Lower lobe of right lung (tissue), 2 donors: ENCODE results near the gene AFAP1L1. TPM values are rescaled to one million over a fixed set of nuclear protein-coding genes. Genes with fewer than 3 reads are reported as not detected.
"Not testable (repeated sequence)": the region's sequence is repeated elsewhere in the genome, so short reads cannot be mapped to it uniquely, and the experiment has no call there.

ENCODE experiments used
- ATAC-seq, 2 donors: fragments of 200-7000 bp; cut with Tn5 transposase; one replicate each; pipeline ENCODE4 v1.9.1; 2020 to 2022; ENCODE audit warnings: mild to moderate bottlenecking in 2 of 2, moderate library complexity in 2 of 2
- DNase-seq: peaks from one replicate; pipeline ENCODE4 v3.0.0-alpha.2; 2020
- H3K27ac ChIP-seq: fragments of 200-600 bp; one replicate; pipeline ENCODE4 v1.8.0; 2022
- H3K27me3 ChIP-seq: fragments of 200-600 bp; one replicate; pipeline ENCODE4 v1.8.0; 2022; ENCODE audit warnings: low read depth
- H3K36me3 ChIP-seq: fragments of 200-600 bp; one replicate; pipeline ENCODE4 v1.8.0; 2022; ENCODE audit warnings: mild to moderate bottlenecking
- H3K4me1 ChIP-seq: fragments of 200-600 bp; one replicate; pipeline ENCODE4 v1.8.0; 2022
- H3K4me3 ChIP-seq: fragments of 200-600 bp; one replicate; pipeline ENCODE4 v1.8.0; 2022; ENCODE audit warnings: mild to moderate bottlenecking
- H3K9me3 ChIP-seq: fragments of 200-600 bp; one replicate; pipeline ENCODE4 v1.8.0; 2022
- intact Hi-C: fragments of 100-400 bp; cut with DNase I; formaldehyde crosslinking; loops from one replicate; pipeline ENCODE4 v1.11.0; 2022
- total RNA-seq: library from RNA; stranded (reverse); fragmentation: NEBNext Ultra II Directional; extraction: Animal tissue kit (Norgen Biotek cat#: 25700); gene quantifications from one replicate; pipeline ENCODE4 v1.2.1, GENCODE V29; 2021
- TF ChIP-seq, protein P1 (sequence below): fragments of 200-600 bp; IDR thresholded peaks from one replicate; pipeline ENCODE4 v1.8.0; 2022; ENCODE audit warnings: antibody characterized with exemption, mild to moderate bottlenecking
- donor health status: DM: no; HTN: yes; CAD: no; lungs with severe emphysema.

The AFAP1L1 gene
- total RNA-seq, 1 donor from 2014 or later = 26.6 TPM

GRCh38 chr5:149387081-149387631 is 115.5 kb downstream of the AFAP1L1 start:
- TF ChIP-seq, protein P1, sequence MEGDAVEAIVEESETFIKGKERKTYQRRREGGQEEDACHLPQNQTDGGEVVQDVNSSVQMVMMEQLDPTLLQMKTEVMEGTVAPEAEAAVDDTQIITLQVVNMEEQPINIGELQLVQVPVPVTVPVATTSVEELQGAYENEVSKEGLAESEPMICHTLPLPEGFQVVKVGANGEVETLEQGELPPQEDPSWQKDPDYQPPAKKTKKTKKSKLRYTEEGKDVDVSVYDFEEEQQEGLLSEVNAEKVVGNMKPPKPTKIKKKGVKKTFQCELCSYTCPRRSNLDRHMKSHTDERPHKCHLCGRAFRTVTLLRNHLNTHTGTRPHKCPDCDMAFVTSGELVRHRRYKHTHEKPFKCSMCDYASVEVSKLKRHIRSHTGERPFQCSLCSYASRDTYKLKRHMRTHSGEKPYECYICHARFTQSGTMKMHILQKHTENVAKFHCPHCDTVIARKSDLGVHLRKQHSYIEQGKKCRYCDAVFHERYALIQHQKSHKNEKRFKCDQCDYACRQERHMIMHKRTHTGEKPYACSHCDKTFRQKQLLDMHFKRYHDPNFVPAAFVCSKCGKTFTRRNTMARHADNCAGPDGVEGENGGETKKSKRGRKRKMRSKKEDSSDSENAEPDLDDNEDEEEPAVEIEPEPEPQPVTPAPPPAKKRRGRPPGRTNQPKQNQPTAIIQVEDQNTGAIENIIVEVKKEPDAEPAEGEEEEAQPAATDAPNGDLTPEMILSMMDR = no peak
- no peaks in the 10 kb centered on the region for H3K36me3 ChIP-seq
- H3K4me1 ChIP-seq = peaks cover 49% of the 10 kb centered on the region
- intact Hi-C loops = no loop called here
- H3K27me3 ChIP-seq = no peaks in the 10 kb centered on the region
- H3K27ac ChIP-seq = peak overlapping the region; percentile 65
- DNase-seq = no peak
- no peak for ATAC-seq
- no peaks in the 10 kb centered on the region for H3K9me3 ChIP-seq
- no peak overlapping the region for H3K4me3 ChIP-seq

GRCh38 chr5:149387982-149388381 is 116.3 kb downstream of the AFAP1L1 start:
- H3K36me3 ChIP-seq = no peaks in the 10 kb centered on the region
- no peaks in the 10 kb centered on the region for H3K9me3 ChIP-seq
- TF ChIP-seq, protein P1 = no peak
- no peaks in the 10 kb centered on the region for H3K27me3 ChIP-seq
- H3K4me3 ChIP-seq = no peak overlapping the region
- ATAC-seq (no peak), DNase-seq (no peak)
- H3K4me1 ChIP-seq = peaks cover 41% of the 10 kb centered on the region
- H3K27ac ChIP-seq = peak overlapping the region; percentile 65
- intact Hi-C loops = no loop called here

DNA sequence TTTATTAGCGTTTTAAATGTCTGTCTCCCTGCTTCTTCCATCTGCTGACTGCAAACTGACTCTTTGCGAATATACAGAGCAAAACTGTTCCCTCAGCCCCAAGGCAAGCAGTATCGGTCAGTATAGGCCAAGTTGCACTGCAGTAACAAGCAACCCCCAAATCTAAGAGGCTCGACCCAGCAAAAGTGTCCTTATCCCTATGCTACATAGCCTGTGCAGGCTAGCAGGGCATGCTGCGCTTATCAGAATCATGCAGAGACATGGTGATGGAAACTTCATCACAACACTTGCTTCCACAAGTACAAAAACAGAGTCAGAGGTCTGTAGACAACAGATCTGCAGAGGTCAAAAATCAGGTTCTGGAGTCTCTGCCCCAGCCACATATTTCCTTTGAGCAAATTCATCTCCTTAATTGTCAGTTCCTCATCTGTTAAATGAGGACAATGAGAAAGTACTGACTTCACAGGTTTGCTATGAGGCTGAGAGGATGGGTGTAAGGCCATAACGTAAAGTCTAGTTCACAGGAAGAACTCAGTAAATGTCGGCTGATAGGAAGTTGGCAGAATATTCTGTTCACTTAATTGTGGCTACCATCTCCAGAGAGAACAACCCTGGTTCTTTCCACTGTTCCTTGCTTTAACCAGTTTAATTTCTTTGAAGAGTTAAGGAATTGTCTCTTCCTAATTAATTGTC is 117.0 kb downstream of the AFAP1L1 start:
- intact Hi-C loops = no loop called here
- Histone ChIP-seq H3K9me3 (no peaks in the 10 kb centered on the region), H3K27ac (no peak overlapping the region), H3K4me3 (no peak overlapping the region), H3K27me3 (no peaks in the 10 kb centered on the region), H3K36me3 (no peaks in the 10 kb centered on the region), H3K4me1 (peaks cover 34% of the 10 kb centered on the region)
- DNase-seq = no peak
- no peak for ATAC-seq
- TF ChIP-seq, protein P1 = no peak

DNA sequence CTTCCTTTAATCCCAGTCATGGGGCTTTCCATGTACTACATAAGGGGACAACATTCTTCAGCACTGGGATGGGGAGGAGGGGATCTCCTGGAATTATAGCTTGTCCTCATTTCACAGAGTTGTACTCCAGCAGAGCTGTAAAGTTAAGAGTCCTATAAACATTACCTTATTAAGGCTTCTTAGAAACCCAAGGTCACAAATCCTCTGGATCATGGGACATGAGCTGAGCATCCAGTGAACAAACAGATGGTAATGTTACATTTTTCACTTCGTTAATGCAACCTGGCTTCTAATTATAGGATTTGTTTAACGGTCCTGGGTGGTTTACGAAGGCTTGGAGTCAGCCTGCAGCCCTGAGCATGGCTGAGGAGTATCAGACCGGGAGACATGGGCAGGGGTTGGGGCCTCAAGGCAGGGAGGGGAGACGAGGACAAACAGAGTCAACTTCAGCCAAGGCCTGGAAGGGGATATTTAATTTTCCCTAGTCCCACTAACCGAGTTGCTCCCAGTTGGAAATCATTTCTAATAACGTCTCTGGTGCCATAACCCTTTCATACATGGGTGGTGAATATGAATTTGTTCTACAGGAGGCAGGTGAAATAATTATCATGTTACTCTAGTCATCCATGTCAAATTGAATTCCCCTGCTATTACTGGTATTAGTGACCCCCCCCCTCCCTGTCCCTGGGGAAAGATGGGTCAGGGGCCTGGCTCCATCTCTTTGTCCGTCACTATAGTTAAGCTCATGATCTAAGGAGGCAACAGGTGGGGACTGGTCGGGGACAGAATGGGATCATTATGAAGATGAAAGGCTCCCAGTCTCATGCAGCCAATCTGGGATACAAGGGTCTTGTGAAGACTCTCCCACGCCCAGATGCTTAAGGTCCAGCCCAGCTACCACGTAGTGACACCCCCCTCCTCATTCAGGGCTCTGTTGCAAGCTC is 118.2 kb downstream of the AFAP1L1 start:
- TF ChIP-seq, protein P1 = no peak
- DNase-seq (no peak), ATAC-seq (no peak)
- intact Hi-C loops = no loop called here
- no peaks in the 10 kb centered on the region for H3K27me3 ChIP-seq
- H3K4me1 ChIP-seq = peaks cover 29% of the 10 kb centered on the region
- no peaks in the 10 kb centered on the region for H3K9me3 ChIP-seq
- no peaks in the 10 kb centered on the region for H3K36me3 ChIP-seq
- no peak overlapping the region for H3K27ac ChIP-seq
- H3K4me3 ChIP-seq = no peak overlapping the region

DNA sequence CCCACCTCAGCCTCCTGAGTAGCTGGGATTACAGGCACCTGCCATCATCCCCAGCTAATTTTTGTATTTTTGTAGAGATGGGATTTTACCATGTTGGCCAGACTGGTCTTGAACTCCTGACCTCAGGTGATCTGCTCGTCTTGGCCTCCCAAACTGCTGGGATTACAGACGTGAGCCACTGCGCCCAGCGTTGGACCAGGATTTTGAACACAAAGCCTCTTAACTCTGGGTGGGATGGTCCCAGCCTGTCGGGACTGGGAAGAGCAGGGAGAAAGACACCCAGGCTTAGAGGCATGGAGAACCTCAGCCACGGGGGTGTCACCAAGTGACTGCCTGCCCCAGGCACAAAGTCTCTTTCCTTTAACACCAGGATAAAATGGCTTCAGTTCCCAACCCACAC is 119.4 kb downstream of the AFAP1L1 start:
- H3K36me3 ChIP-seq, H3K9me3 ChIP-seq, H3K27me3 ChIP-seq, DNase-seq, H3K27ac ChIP-seq, intact Hi-C loops, H3K4me3 ChIP-seq, ATAC-seq: not testable (repeated sequence)
- H3K4me1 ChIP-seq = peaks cover 21% of the 10 kb centered on the region

Other genes with a start within 250 kb of the AFAP1L1 start
- 0.92 TPM for gene SH3TC2, start 208.8 kb upstream of the AFAP1L1 start, total RNA-seq
- gene ABLIM3, start 130.4 kb upstream of the AFAP1L1 start, total RNA-seq = 26.7 TPM
- gene GRPEL2, start 73.6 kb downstream of the AFAP1L1 start, total RNA-seq = 15.1 TPM
- 5.9 TPM for gene PCYOX1L, start 86.2 kb downstream of the AFAP1L1 start, total RNA-seq
- not detected for gene IL17B, start 107.4 kb downstream of the AFAP1L1 start, total RNA-seq